ENCODE measurements around the gene NFAT5.

The NFAT5 gene

GRCh38 chr16:69590590-69590989, 24.8 kb downstream of the NFAT5 start:
- no peak overlapping the region for H3K4me3 ChIP-seq (ENCODE audit: low read depth, low read length)

DNA sequence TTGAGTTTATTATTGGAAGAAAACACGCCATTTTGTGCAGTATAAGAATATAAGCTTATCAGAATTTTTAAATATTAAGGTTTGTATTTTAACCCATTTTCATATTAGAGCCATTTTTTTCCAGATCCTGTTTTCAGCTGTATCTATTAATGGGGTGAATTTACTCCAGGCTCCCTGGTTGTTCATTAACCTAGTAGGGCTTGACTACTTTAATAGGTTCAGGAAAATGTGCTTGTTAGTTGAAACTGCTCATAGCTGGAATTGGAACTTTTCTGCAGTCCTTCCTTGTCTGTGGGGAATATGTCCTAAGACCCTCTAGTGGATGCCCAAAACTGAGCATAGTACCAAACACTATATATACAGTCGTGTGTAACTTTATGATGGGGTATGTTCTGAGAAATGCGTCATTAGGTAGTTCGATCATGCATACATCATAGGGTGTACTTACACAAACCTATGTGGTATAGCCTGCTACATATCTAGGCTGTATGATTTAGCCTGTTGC, 28.0 kb downstream of the NFAT5 start:
- no peak overlapping the region for H3K4me3 ChIP-seq (ENCODE audit: low read depth, low read length)

- H3K4me3 ChIP-seq (ENCODE audit: low read depth, low read length), result no peak overlapping the region
Observed at GRCh38 chr16:69595127-69596036, 29.6 kb downstream of the NFAT5 start.

DNA sequence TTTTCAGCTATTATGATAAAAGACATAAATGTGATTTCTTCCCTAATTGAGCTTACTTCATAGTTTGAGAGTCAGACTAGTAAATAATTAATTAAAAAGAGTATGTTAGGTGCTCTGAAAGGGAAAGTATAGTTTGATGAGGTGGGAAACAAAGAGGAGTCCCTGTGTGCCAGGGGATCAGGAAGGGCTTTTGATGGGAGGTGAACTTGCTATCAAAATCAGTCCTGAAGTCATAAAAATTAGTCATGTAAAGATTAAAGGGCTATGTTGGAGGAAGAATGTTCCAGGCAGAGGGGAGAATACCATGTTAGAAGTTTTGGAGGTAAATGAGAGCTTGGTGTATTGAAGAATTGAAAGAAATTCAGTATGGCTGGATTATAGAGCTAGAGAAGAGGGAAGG, 31.0 kb downstream of the NFAT5 start:
- H3K4me3 ChIP-seq (ENCODE audit: low read depth, low read length), result no peak overlapping the region

DNA sequence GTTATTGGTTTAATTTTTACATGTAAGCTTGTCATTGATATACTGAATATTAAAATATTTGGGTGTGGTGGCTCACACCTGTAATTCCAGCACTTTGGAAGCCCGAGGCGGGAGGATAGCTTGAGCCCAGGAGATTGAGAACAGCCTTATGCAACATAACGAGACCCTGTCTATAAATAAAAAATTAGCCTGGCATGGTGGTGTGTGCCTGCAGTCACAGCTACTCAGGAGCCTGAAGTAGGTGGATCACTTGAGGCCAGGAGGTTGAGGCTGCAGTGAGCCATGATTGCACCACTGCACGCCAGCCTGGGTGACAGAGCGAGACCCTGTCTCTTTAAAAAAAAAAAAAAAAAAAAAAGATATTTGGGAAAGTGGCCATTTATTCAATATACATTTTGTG, 32.3 kb downstream of the NFAT5 start:
- no peak overlapping the region for H3K4me3 ChIP-seq (ENCODE audit: low read depth, low read length)

DNA sequence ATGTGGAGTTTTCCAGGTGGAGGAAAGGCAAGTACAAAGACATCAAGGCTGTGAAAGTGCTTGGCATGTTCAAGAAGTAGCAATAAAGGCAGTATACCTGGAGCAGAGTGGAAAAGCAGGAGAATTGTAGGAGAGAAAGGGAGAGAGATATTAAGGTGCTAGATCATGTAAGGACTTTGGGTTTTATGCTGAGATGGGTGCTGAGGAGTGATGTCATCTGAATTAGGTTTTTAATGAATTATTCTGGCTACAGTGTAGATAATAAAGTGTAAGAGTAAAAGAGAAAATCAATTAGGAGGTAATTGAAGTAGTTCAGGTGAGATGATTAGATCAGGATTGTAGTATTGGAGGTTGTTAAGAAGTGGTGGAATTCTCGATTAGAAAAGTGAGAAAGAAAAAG, 34.0 kb downstream of the NFAT5 start:
- H3K4me3 ChIP-seq (ENCODE audit: low read depth, low read length), result no peak overlapping the region

- H3K4me3 ChIP-seq (ENCODE audit: low read depth, low read length), result no peak overlapping the region
Observed at GRCh38 chr16:69600202-69600601, 34.4 kb downstream of the NFAT5 start.

- H3K4me3 ChIP-seq (ENCODE audit: low read depth, low read length), result no peak overlapping the region
Observed at GRCh38 chr16:69601250-69601649, 35.5 kb downstream of the NFAT5 start.

- H3K4me3 ChIP-seq (ENCODE audit: low read depth, low read length), result no peak overlapping the region
Observed at GRCh38 chr16:69606985-69607384, 41.2 kb downstream of the NFAT5 start.

DNA sequence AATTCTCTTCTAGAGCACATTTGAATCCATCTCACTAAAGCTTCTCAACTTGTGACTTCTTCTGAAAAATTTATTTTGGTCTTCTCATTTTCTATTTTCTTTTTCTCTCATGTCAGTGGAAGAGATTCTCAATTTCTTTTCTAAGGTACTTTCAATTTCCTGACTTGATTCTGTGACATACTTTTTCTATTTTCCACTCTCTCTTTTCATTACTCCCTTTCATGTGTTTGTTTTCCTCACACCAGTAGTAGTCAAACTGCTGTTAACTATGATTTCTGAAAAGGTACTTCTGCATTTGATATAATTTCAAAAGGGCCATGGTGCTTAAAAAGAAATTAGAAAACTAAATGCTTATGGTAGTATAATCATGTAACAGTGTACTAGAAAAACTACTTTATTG, 41.9 kb downstream of the NFAT5 start:
- H3K4me3 ChIP-seq (ENCODE audit: low read depth, low read length), result no peak overlapping the region

- no peak overlapping the region for H3K4me3 ChIP-seq (ENCODE audit: low read depth, low read length)
Observed at GRCh38 chr16:69610356-69610755, 44.6 kb downstream of the NFAT5 start.

DNA sequence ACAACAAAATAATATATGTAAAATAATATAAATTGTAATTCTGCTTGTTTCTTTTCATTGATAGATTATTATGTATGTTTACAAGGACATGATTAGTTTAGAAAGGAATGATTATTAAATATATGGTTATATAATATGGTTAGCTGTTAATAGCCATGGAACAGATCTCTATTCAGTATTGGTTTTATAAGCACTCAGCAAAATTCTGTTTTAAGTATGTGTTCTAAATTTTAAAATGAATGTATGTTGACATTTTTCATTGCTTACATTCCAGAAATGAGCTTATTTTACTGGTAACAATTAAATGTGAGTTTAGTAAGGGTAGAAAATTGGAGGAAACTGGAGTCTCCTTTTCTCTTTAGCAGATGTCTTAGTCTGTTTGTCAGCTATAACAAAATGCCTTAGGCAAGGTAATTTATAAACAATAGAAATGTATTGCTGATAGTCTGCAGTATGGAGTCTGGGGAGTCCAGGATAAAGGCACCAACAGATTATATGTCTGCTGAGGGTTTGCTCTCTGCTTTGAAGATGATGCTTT, 45.4 kb downstream of the NFAT5 start:
- no peak overlapping the region for H3K4me3 ChIP-seq (ENCODE audit: low read depth, low read length)

DNA sequence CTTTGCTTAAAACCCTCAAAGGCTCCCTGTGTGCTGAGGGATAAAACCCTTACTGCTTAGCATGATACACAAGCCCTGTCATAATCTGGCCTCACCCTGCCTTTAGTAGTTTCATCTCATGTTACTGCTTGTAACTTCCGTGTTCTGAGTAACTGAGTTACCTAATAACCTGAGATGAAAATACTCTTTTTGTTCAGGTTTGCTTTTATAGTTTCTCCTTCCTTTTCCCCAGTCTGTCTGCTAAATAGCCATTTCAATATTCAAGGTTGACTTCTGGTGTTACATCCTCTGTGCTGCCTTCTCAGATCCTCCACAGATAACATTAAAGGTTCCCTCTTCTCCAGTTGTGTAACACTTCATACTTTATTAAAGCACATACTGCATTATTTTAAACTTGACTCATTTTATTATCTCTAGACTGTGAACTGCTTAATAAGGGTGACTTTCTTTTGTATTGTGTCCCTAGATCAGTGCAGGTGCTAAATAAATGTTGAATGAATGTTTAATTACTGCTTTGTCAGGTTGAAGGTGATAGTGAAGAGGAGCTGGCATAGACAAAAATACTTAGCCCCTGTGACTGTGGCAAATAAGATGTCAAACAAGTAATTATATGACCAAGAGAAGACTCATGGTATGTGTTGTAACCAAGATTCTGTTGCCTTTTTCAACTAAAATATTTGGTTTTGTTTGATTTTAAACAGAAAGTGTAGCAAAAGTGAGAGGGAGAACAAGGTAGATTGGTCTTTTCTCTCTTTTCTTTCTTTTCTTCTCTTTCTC, 47.8 kb downstream of the NFAT5 start:
- no peak overlapping the region for H3K4me3 ChIP-seq (ENCODE audit: low read depth, low read length)

- H3K4me3 ChIP-seq (ENCODE audit: low read depth, low read length), result no peak overlapping the region
Observed at GRCh38 chr16:69615528-69615927, 49.8 kb downstream of the NFAT5 start.

DNA sequence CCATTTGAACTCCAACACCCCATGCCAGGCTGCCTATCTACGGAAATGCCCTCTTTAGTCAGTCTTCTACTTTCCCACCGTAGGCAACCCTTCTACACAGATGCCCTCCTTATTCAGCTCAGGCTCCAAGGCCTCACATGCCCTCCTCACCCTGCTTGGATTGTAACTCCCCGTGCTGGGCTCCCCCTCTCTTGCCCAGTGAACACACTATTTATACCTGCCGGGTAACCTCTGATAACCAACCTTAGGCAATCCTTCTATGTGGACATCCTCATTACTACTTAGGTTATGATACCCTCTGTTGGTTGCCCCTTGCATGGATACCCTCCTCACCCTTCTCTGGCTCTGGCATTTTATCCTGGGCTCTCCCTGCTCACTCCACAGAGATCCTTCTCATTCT, 50.3 kb downstream of the NFAT5 start:
- no peak overlapping the region for H3K4me3 ChIP-seq (ENCODE audit: low read depth, low read length)

DNA sequence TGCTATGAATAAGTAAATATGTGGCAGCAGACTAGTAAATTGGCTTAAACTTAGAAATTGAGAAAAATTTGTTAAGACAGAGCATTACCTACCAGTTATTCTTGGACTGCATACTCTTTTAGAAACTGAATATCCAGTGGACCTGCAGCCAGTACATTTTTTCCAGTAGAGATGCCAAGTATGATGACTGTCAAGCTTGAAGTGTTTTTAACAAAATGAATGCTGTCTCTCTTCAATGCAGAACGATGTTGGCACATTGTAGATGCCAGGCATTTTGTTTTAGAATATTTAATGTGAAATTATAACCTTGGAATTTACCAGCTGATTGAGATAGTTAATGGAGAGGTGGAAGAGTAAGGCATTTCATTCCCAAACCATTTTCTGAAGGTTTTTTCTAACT, 52.5 kb downstream of the NFAT5 start:
- no peak overlapping the region for H3K4me3 ChIP-seq (ENCODE audit: low read depth, low read length)

GRCh38 chr16:69618721-69619120, 53.0 kb downstream of the NFAT5 start:
- no peak overlapping the region for H3K4me3 ChIP-seq (ENCODE audit: low read depth, low read length)

GRCh38 chr16:69619514-69619913, 53.7 kb downstream of the NFAT5 start:
- H3K4me3 ChIP-seq (ENCODE audit: low read depth, low read length), result no peak overlapping the region

GRCh38 chr16:69620573-69620972, 54.8 kb downstream of the NFAT5 start:
- H3K4me3 ChIP-seq (ENCODE audit: low read depth, low read length), result no peak overlapping the region

GRCh38 chr16:69621225-69621624, 55.5 kb downstream of the NFAT5 start:
- no peak overlapping the region for H3K4me3 ChIP-seq (ENCODE audit: low read depth, low read length)

- H3K4me3 ChIP-seq (ENCODE audit: low read depth, low read length), result no peak overlapping the region
Observed at GRCh38 chr16:69626256-69626655, 60.5 kb downstream of the NFAT5 start.

GRCh38 chr16:69632828-69633227, 67.1 kb downstream of the NFAT5 start:
- H3K4me3 ChIP-seq (ENCODE audit: low read depth, low read length), result no peak overlapping the region

Data from iPS-11a (cell line).